Liver (tissue), 3 donors: ENCODE results near the gene ABTB2.

Experiments
- EGR1 ChIP-seq, 2 donors: IDR thresholded peaks; 2 replicates each; pipeline ENCODE4 v1.6.1; 2016 to 2018; ENCODE audit warnings: antibody characterized with exemption in 2 of 2, low read depth in 2 of 2
- HNF4G ChIP-seq: IDR thresholded peaks from 2 replicates; pipeline ENCODE4 v1.6.1; 2016; ENCODE audit warnings: antibody characterized with exemption
- JUND ChIP-seq, 2 donors: IDR thresholded peaks; 2 replicates each; pipeline ENCODE4 v1.6.1; 2016; ENCODE audit warnings: antibody characterized with exemption in 2 of 2
- MAX ChIP-seq: IDR thresholded peaks from 2 replicates; pipeline ENCODE4 v1.6.1; 2016; ENCODE audit warnings: antibody characterized with exemption
- REST ChIP-seq: IDR thresholded peaks from 2 replicates; pipeline ENCODE4 v1.6.1; 2016; ENCODE audit warnings: antibody characterized with exemption, mild to moderate bottlenecking
- SP1 ChIP-seq: IDR thresholded peaks from 2 replicates; pipeline ENCODE4 v1.6.1; 2018; ENCODE audit warnings: antibody characterized with exemption, mild to moderate bottlenecking
- TAF1 ChIP-seq: conservative IDR thresholded peaks from 2 replicates; pipeline ENCODE4 v1.6.1; 2016; ENCODE audit warnings: antibody characterized with exemption, mild to moderate bottlenecking
- YY1 ChIP-seq: IDR thresholded peaks from 2 replicates; pipeline ENCODE4 v1.6.1; 2016; ENCODE audit warnings: antibody characterized with exemption, mild to moderate bottlenecking
- TF ChIP-seq, protein P1 (sequence below): fragments of 150-350 bp; IDR thresholded peaks from 2 replicates; pipeline ENCODE4 v1.5.1; 2017; ENCODE audit warnings: improper control_type of control experiment, low read depth, low read length; ENCODE audit not compliant: missing input control
- TF ChIP-seq, protein P2 (sequence below): IDR thresholded peaks from 2 replicates; pipeline ENCODE4 v1.6.1; 2016; ENCODE audit warnings: antibody characterized with exemption
- TF ChIP-seq, protein P3 (sequence below): IDR thresholded peaks from 2 replicates; pipeline ENCODE4 v1.6.1; 2016; ENCODE audit warnings: antibody characterized with exemption
- donor health status: healthy.
- donor health status: healthy.

DNA sequence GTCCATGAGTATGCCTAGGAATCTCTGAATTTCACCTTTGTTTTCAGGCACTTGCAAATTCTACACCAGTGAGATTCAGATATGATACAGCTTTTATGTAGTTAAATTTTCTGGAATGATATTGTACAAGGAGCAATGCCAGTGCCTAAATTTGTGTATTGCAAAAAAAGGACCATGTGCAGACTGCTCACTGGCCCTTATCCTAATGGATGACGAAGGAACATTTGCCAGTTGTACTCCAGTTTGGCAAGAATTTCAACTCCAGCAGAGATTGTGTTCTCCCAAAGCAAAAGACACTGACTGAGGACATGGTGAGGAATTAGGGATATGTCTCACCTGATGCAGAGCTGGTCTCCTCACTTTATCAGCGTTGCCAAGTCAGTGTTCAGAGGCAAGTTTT, 243.8 kb downstream of the ABTB2 start:
- no peak for TF ChIP-seq TAF1
- no peak for TF ChIP-seq SP1
- no peak for TF ChIP-seq MAX
- TF ChIP-seq, protein P1, sequence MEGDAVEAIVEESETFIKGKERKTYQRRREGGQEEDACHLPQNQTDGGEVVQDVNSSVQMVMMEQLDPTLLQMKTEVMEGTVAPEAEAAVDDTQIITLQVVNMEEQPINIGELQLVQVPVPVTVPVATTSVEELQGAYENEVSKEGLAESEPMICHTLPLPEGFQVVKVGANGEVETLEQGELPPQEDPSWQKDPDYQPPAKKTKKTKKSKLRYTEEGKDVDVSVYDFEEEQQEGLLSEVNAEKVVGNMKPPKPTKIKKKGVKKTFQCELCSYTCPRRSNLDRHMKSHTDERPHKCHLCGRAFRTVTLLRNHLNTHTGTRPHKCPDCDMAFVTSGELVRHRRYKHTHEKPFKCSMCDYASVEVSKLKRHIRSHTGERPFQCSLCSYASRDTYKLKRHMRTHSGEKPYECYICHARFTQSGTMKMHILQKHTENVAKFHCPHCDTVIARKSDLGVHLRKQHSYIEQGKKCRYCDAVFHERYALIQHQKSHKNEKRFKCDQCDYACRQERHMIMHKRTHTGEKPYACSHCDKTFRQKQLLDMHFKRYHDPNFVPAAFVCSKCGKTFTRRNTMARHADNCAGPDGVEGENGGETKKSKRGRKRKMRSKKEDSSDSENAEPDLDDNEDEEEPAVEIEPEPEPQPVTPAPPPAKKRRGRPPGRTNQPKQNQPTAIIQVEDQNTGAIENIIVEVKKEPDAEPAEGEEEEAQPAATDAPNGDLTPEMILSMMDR = no peak
- no peak for TF ChIP-seq YY1
- TF ChIP-seq EGR1 (IDR thresholded peaks at IDR 0.05; ENCODE audit: low read depth in 2 of 2) = no peak
- no peak for TF ChIP-seq JUND (IDR thresholded peaks at IDR 0.05)
- no peak for TF ChIP-seq REST
- TF ChIP-seq, protein P2, sequence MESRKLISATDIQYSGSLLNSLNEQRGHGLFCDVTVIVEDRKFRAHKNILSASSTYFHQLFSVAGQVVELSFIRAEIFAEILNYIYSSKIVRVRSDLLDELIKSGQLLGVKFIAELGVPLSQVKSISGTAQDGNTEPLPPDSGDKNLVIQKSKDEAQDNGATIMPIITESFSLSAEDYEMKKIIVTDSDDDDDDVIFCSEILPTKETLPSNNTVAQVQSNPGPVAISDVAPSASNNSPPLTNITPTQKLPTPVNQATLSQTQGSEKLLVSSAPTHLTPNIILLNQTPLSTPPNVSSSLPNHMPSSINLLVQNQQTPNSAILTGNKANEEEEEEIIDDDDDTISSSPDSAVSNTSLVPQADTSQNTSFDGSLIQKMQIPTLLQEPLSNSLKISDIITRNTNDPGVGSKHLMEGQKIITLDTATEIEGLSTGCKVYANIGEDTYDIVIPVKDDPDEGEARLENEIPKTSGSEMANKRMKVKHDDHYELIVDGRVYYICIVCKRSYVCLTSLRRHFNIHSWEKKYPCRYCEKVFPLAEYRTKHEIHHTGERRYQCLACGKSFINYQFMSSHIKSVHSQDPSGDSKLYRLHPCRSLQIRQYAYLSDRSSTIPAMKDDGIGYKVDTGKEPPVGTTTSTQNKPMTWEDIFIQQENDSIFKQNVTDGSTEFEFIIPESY = no peak
- TF ChIP-seq, protein P3, sequence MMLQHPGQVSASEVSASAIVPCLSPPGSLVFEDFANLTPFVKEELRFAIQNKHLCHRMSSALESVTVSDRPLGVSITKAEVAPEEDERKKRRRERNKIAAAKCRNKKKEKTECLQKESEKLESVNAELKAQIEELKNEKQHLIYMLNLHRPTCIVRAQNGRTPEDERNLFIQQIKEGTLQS = no peak
- no peak for TF ChIP-seq HNF4G
